Cardiac fibroblast (primary cell): Measurements from ENCODE around the gene HK2.

Experiments
- DNase-seq, 2 donors: peaks; one replicate each; pipeline versions ENCODE4 v3.0.0 to v3.0.0-alpha.2; 2010; ENCODE audit warnings: low read depth in 2 of 2
- H3K4me3 ChIP-seq, 2 donors: replicated peaks in 1 of 2; 1 replicate in 1 of 2; 2 replicates in 1 of 2; pipeline ENCODE4 v1.5.1; 2011; ENCODE audit warnings: low read depth in 2 of 2, low read length in 2 of 2, mild to moderate bottlenecking in 2 of 2, moderate library complexity in 1 of 2
- TF ChIP-seq, protein P1 (sequence below): IDR thresholded peaks from one replicate; pipeline ENCODE4 v1.5.1; 2011; ENCODE audit warnings: low read depth, mild to moderate bottlenecking, low read length, inconsistent platforms

Gene HK2

DNA sequence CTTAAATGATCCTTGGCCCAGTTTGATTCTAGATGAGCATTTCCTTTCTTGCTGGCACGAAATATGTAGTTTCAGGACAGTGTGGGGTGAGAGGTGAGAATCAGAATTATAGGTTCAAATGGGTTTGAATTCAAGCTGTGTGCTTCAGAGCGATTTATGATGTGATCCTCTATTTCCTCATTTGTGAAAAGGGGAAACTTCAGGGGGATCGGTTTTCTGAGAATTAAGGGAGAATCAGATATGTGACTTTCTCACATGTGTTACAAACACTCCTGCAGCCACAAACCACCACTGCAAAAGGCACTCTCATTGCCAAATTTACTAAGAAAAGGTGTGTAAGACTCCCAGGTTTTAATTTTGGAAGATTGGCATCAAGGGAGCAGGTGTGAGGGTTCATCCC, 24.4 kb downstream of the HK2 start:
- DNase-seq, result no peak
- TF ChIP-seq, protein P1, sequence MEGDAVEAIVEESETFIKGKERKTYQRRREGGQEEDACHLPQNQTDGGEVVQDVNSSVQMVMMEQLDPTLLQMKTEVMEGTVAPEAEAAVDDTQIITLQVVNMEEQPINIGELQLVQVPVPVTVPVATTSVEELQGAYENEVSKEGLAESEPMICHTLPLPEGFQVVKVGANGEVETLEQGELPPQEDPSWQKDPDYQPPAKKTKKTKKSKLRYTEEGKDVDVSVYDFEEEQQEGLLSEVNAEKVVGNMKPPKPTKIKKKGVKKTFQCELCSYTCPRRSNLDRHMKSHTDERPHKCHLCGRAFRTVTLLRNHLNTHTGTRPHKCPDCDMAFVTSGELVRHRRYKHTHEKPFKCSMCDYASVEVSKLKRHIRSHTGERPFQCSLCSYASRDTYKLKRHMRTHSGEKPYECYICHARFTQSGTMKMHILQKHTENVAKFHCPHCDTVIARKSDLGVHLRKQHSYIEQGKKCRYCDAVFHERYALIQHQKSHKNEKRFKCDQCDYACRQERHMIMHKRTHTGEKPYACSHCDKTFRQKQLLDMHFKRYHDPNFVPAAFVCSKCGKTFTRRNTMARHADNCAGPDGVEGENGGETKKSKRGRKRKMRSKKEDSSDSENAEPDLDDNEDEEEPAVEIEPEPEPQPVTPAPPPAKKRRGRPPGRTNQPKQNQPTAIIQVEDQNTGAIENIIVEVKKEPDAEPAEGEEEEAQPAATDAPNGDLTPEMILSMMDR, result no peak

DNA sequence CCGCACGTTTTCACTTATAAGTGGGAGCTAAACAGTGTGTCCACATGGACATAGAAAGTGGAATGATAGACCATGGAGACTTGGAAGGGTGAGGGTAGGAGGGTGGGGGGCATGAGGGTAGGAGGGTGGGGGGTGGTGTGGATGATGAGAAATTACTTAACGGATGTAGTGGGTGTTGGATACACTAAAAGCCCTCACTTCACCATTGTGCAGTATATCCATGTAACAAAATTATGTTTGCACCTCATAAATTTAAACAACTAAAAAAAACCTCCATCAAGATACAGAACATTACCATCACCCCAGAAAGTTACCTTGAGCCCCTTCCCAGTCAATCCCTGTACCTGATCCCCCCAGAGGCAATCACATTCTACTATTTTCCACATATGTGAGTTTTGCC, 26.2 kb downstream of the HK2 start:
- no peak overlapping the region for H3K4me3 ChIP-seq
- TF ChIP-seq, protein P1, result no peak
- DNase-seq, result no peak

More for the DNA sequence above, 24.4 kb downstream of the HK2 start:
- H3K4me3 ChIP-seq, result no peak overlapping the region

DNA sequence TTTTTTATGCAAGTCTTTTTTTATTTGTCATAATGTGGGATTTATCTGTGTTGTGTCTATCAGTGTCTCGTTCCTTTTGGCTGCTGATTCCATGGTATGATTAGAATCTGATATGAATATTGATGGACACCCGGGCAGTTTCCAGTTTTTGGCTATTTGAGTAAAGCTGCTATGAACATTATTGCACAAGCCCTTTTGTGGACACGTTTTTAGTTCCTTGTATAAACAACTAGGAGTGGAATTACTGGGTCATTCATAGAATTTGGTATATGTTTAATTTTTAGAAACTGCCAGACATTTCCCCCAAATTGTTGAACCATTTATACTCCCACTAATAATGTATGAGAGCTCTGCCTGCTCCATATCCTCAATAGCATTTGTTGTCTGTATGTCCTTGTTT, 26.6 kb downstream of the HK2 start:
- TF ChIP-seq, protein P1, result no peak
- H3K4me3 ChIP-seq, result no peak overlapping the region
- DNase-seq, result no peak

DNA sequence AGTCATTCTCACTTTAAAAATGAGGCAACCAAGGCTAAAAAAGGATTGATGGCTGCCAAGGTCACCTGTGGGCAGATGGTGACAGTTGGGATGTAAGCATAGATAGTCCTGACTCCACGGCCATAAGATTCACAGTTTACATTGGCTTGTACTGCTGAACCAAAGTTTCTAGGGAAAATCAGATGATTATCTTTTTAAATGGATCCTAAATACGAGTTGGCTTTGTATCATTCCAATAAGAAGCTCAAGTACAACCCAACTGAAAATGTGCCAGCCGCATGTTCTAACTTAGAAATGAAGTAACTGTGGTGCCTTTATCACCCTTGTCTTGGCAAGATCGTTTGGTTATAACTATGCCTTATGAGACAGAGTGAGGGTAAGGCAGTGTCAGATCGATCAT, 27.6 kb downstream of the HK2 start:
- no peak overlapping the region for H3K4me3 ChIP-seq
- no peak for DNase-seq
- TF ChIP-seq, protein P1, result no peak

DNA sequence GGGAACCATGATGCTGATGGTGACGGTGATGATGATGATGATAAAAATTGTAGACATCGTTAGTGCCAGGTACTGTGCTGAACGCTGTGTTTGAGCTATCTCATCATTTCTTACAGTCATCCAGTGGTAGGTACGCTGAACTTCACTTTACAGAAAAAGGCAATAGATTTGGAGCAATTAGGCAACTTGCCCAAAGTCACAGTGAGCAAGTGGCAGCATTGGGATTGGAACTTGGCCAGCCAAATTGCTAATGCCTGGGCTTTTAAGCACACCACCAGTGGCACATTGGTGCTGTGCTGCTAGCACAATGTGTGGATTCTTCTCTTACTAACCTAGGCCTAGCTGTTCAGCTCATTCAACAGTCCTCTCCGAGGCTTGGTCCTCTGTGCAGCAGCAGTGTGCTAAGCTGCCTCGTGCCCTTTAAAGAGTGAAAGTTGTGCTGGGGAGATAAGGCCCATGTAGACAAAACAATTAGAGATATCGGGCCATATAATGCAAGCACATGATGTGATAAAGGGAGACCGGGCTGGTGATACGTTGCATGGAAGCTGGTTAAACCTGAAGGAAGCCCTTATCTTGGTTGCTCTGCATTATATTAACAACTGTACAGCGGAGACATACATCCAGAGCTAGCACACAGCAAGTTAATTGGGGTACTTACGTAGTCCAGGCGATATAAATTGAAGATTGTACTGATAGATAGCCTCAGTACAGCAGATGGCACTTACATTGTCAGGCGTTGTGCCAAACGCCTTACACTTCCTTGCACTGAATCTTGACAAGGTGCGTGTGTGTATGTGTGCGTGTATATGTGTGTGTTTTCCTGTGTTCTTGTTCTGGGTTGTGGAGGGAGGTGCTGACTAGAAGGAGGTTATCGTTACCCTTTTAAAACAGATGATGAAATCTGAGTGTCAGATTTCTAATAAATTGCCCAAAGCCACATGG, 28.4 kb downstream of the HK2 start:
- H3K4me3 ChIP-seq, result no peak overlapping the region
- no peak for DNase-seq
- TF ChIP-seq, protein P1, result no peak

DNA sequence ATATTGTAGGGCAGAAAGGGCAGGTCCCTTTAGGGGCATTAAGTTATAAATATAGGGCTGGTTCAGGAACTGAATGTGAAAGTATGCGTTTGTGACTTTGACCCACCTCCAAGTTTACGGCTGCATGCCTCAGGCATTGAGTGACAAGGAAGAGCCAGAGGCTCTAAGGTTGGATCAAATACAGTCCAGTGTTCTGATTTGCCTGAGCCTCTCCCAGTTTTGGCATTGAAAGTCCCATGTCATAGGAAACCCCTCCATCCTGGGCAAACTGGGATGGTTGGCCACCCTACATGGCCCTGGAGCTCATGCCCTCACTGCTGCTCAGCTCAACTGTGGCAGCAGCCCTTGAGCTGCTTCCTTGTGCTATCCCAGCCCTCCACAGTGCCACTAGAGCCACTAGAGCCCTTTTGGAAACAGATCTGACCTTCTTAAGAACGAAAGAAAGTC, 29.9 kb downstream of the HK2 start:
- TF ChIP-seq, protein P1, result no peak
- DNase-seq, result no peak
- no peak overlapping the region for H3K4me3 ChIP-seq
